Prostate gland (tissue), 2 donors: ENCODE measurements around the gene KIF5A.

Experiments
- CTCF ChIP-seq, 4 experiments: fragments of 200-600 bp in 2 of 4; fragments of 450-650 bp in 2 of 4; sonication (generic) in 2 of 4; IDR thresholded peaks; 1 replicate in 3 of 4; 2 replicates in 1 of 4; pipeline ENCODE4 v1.5.1; 2016 to 2019; ENCODE audit warnings: antibody characterized with exemption in 4 of 4, mild to moderate bottlenecking in 2 of 4, moderate library complexity in 2 of 4
- POLR2AphosphoS5 ChIP-seq: sonication (generic); formaldehyde crosslinking; IDR thresholded peaks from one replicate; pipeline ENCODE4 v1.6.1; 2017; ENCODE audit warnings: antibody characterized with exemption

- no peak for TF ChIP-seq CTCF (IDR thresholded peaks at IDR 0.05)
- TF ChIP-seq POLR2AphosphoS5 = no peak
These were observed 6.3 kb upstream of the KIF5A start for GRCh38 chr12:57543581-57543980.
